ENCODE data around the gene KPNB1.

Gene KPNB1

DNA sequence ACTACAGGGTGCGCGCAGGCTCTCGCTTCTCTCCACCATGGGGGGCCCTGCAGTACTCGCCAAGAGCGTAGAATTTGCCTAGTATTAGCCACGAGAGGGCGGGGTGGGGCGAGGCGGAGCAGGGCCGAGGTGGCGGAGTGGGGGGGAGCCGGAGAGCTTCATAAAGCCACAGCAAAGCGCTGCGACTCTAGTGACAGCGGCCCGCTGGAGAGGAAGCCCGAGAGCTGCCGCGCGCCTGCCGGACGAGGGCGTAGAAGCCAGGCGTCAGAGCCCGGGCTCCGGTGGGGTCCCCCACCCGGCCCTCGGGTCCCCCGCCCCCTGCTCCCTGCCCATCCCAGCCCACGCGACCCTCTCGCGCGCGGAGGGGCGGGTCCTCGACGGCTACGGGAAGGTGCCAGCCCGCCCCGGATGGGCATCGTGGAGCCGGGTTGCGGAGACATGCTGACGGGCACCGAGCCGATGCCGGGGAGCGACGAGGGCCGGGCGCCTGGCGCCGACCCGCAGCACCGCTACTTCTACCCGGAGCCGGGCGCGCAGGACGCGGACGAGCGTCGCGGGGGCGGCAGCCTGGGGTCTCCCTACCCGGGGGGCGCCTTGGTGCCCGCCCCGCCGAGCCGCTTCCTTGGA, 83.4 kb downstream of the KPNB1 start, which contains the start of gene TBX21:
TSS of gene TBX21 (plus strand) at position 190 of the 627 bp plus-strand sequence. CDS start at position 409, 219 bp downstream.
- in situ Hi-C loops (cut with HindIII; ENCODE audit: low sequenced_read_pairs) = no loop called here
- no peak within 1 kb of the TSS for H3K4me3 ChIP-seq (ENCODE audit: low read depth, low read length)
- no peak for DNase-seq (ENCODE audit: low read depth, low spot score)
- TF ChIP-seq CTCF (IDR thresholded peaks at IDR 0.05; ENCODE audit: low read depth, low read length) = peak; percentile 24

DNA sequence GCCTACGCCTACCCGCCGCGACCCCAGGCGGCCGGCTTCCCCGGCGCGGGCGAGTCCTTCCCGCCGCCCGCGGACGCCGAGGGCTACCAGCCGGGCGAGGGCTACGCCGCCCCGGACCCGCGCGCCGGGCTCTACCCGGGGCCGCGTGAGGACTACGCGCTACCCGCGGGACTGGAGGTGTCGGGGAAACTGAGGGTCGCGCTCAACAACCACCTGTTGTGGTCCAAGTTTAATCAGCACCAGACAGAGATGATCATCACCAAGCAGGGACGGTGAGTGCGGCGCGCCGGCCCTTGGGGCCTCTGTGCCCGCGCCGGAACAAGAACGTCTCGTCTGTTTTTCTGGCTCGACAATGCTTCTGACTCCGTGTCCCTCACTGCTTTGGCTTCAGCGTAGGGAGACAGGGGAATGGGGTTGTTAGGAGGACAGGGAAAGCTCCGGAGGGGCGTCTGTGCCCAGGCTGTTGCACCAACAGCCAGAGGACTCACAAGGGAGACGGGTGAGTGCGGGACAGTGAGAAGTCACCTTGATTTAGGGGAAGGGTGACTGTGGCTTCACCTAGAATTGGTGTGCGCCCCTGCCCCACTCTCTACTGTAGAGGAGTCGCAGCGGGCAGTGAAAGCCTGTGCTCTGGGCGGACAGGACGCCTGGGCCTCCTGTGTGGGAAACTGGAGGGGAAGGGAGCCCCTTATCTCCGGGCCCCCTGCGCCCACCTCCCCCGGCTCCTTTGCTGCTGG, 84.1 kb downstream of the KPNB1 start:
- in situ Hi-C loops (cut with HindIII; ENCODE audit: low sequenced_read_pairs) = no loop called here
- no peak for TF ChIP-seq CTCF (IDR thresholded peaks at IDR 0.05; ENCODE audit: low read depth, low read length)
- no peak for DNase-seq (ENCODE audit: low read depth, low spot score)
- no peak overlapping the region for H3K4me3 ChIP-seq (ENCODE audit: low read depth, low read length)

GRCh38 chr17:47735139-47735464, 85.4 kb downstream of the KPNB1 start:
- no peak overlapping the region for H3K4me3 ChIP-seq (ENCODE audit: low read depth, low read length)
- TF ChIP-seq CTCF (IDR thresholded peaks at IDR 0.05; ENCODE audit: low read depth, low read length) = no peak
- DNase-seq (ENCODE audit: low read depth, low spot score) = no peak
- in situ Hi-C loops (cut with HindIII; ENCODE audit: low sequenced_read_pairs) = no loop called here
